Suprapubic skin (tissue), 4 donors: ENCODE results near the gene TRIM47.

ENCODE experiments used
- EP300 ChIP-seq: sonication (generic); formaldehyde crosslinking; IDR thresholded peaks from one replicate; pipeline ENCODE4 v1.6.1; 2017; ENCODE audit warnings: antibody characterized with exemption
- POLR2A ChIP-seq, 2 donors: fragments of 450-650 bp; IDR thresholded peaks; one replicate each; pipeline ENCODE4 v1.6.1; 2017; ENCODE audit warnings: antibody characterized with exemption in 2 of 2, mild to moderate bottlenecking in 2 of 2, moderate library complexity in 2 of 2
- POLR2AphosphoS5 ChIP-seq, 3 donors: sonication (generic); formaldehyde crosslinking; IDR thresholded peaks; one replicate each; pipeline ENCODE4 v1.6.1; 2017; ENCODE audit warnings: antibody characterized with exemption in 3 of 3
- TF ChIP-seq, protein P1 (sequence below), 2 donors: fragments of 200-600 bp in 1 of 2; fragments of 450-650 bp in 1 of 2; sonication (generic) in 1 of 2; IDR thresholded peaks; one replicate each; pipeline ENCODE4 v1.5.1; 2016 to 2019; ENCODE audit warnings: antibody characterized with exemption in 2 of 2, mild to moderate bottlenecking in 1 of 2, moderate library complexity in 1 of 2

DNA sequence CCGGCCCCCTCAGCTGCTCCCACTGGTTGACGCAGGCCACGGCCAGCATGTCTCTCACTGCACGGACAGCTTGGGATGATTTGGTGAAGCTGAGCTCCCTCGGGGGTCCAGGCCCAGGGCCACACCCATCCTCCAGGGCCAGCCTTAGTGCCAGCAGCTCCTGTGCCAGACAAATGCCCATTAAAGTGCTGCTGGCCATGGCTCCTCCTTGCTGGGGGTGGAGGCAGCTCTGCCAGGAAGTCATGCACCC is 2.5 kb downstream of the TRIM47 start:
- TF ChIP-seq, protein P1, sequence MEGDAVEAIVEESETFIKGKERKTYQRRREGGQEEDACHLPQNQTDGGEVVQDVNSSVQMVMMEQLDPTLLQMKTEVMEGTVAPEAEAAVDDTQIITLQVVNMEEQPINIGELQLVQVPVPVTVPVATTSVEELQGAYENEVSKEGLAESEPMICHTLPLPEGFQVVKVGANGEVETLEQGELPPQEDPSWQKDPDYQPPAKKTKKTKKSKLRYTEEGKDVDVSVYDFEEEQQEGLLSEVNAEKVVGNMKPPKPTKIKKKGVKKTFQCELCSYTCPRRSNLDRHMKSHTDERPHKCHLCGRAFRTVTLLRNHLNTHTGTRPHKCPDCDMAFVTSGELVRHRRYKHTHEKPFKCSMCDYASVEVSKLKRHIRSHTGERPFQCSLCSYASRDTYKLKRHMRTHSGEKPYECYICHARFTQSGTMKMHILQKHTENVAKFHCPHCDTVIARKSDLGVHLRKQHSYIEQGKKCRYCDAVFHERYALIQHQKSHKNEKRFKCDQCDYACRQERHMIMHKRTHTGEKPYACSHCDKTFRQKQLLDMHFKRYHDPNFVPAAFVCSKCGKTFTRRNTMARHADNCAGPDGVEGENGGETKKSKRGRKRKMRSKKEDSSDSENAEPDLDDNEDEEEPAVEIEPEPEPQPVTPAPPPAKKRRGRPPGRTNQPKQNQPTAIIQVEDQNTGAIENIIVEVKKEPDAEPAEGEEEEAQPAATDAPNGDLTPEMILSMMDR (IDR thresholded peaks at IDR 0.05) = no peak
- TF ChIP-seq POLR2A (IDR thresholded peaks at IDR 0.05) = no peak
- peak in 2 of 3 donors; percentile 33 to 62 for TF ChIP-seq POLR2AphosphoS5 (IDR thresholded peaks at IDR 0.05)
- no peak for TF ChIP-seq EP300
